NCI-H2196 (cell line): Measurements from ENCODE around the gene TERB1.
A peak's percentile ranks its signal among the peaks of the same experiment; 100 is the strongest.

ENCODE experiments used
- DNase-seq: peaks from one replicate; lab custom pipeline; 2025; ENCODE audit not compliant: unreplicated experiment; lab: John Stamatoyannopoulos, UW

Gene TERB1

DNA sequence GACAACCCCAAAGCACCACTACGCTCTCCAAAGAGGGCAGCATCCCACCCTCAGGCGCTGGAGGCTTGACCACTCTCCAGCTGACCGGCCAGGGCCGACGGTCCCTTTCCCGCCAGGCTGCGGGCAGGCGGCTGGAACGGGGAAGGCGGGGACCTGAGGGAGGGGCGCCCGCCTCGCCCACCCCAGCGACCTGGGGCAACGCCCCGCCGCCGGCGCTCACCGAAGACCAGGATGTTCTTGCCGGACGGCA is 50.4 kb downstream of the TERB1 start:
- DNase-seq: no peak

DNA sequence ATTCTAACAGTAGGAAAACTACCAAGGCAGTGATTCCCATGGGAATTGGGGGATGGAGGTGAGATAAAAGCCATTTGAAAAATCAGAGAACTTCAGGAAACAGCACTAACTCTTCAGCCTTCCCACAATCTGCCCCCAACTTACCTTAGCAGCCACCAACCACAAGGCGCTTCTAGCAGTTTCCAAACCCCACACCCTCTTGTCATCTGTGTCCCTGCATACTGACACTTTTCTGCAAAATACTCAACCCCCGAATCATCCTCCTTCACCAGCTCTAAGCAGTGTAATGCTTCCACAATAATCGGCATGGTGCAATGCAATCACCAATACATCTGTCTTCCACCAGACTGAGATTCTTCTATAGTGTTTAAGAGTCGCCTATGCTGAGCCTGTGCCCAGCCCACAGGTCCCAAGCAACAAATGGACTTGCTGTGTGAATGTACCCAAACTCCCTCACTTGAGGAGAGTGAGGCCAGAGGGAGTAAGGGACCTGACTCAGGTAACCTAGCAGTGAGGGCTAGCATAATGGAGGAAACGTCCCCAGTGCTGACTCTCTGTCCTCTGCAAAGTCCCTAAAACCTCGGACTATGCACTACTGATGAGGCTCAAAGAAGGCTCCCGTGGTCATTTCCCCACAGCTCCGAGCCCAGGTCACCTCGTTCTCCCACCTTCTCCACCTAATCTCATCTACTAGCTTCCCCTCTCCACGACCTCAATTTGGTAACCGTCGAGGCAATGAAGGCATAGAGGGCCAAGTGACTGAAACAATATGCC is 50.9 kb downstream of the TERB1 start:
- DNase-seq: no peak

DNA sequence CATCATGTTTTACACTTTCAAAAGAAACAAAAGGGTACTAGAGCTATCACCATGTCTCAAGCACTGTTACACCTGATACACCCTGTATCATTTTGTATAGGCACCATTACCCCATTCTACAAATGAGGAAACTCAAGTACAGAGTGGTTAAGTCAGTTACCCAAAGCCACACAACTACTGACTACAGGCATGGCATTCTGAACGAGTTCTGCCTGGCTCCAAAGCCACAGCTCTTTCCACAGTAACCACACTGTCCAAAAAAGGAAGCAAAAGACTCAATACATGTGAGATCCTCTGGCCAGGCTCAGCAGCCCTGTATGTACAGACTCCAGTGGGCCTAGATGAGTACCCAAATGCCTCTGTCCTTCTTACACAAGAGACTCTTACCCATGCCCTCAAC is 54.7 kb downstream of the TERB1 start:
- DNase-seq: no peak

DNA sequence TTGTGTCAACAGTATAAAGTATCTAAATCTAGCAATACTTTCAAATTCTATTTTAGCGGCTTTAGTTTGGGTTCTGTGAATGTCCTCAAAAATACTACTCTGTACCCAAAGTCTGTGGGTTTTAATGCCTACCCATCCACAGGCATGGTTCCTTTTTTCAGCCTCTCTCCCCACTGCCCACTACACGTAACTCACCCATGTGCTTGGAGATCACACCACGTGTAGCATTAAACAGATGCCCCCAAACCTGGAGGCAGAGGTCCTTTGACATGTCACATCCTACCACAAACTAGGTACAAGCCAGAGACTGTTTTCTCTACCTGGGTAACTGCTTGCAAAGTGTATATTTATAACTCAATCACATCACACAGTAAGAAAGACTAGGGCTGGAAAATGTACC is 55.3 kb downstream of the TERB1 start:
- DNase-seq: no peak

DNA sequence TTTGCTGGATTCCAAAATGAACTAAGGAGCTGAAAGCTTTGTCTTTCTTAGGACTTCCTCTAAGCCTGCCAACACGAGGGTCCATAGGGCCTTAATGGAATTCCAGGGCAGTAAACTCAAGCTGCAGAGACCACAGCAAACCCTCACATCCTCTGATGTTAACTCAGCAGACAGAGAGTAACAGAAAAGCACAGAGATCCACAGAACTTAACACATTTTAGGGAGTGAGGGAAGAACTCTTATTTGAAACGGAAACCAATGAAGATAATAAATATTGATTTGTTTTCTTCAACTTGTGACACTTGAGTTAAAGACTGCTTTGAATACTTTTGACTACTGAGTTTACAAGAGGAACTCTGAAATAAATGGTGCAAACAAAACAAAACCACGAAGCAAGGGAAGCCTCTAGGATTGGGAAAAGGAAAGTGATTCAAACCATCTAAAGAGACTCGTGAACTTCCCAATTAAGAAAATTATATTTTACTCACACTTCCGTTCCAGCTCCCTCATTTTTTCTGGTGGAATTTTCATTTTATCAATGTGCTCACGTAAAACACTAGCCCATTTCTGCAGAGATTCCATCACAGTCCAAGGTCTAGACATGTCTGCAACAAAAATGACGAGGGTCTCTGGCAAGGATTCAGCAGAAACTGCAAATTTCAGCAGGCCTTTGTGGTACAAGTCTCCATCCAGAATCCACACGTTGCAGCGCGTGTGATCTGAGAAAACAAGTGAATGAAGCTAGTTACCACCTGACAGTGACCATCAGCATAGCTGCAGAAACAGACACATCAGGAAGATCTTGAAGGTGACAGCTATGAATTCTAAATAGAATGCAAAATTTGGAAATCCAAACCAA is 59.2 kb downstream of the TERB1 start:
- no peak for DNase-seq

DNA sequence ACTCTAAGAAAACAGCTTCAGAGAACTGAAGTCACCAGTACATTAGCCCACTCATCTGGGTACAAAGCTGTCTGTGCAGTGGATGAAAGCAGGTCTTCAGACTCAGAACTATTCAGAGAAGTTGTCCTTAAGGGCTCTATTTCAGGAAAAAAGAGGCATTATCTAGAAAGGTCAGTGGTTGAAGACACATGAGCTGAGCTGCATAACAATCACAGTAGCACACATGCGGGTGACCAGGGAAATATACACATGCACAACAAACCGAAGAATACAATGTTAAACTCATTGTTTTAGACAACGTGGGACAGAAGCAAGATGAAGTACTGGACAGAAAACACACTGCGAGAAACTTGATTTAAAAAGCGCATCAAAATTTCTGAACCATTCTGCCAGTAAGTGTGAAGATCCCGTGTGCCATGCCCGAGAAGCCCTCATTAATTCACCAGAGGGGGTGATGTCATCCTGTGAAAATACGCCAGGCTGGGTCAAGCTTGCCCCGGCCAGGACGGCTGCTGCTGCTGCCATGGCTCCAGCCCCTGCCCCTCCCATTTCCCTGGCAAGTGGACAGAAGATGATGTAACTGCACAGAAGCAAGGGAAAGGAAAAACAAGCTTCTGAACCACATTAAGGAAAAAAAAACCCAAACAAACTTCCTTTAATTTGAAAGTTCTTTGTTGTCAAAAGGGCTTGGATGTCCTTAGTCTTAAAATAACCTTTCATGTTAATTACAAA is 60.0 kb downstream of the TERB1 start:
- DNase-seq: peak; percentile 68

DNA sequence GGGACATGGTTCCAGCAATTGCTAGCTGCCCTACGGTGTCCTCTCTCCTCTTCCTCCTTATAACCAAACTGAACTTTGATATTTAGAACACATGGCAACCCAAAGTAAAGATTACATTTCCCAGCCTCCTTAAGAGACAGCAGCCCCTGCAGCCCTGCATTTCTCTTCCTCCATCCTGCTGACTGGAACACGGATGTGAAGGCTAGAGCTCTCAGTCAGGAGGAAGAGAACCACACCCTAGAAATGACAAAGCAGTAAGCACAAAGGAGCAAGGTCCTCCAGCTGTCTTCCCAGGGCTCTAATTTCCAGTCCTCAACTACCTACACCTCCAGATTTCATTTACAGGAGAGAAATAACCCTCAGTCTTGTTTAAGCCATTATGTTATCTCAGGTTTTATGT is 60.9 kb downstream of the TERB1 start:
- DNase-seq: no peak

DNA sequence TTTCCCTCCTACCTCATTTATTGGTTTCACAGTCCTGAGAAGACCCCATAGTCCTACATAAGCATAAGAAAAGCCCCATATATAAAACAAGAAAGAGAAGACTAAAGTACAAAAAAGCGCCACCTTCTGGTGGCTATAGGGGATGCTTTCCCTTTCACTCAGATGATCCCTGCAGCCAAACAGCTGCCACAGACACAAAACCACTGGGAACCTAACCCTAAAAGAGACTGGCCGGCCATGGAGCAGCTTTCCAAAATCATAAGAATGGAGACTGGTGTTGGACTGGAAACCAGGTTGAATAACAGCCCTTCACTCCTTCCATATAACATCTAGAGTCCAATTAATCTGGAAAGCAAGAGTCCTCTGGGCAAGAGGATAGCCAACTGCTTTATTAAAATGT is 61.4 kb downstream of the TERB1 start:
- peak; percentile 27 for DNase-seq

DNA sequence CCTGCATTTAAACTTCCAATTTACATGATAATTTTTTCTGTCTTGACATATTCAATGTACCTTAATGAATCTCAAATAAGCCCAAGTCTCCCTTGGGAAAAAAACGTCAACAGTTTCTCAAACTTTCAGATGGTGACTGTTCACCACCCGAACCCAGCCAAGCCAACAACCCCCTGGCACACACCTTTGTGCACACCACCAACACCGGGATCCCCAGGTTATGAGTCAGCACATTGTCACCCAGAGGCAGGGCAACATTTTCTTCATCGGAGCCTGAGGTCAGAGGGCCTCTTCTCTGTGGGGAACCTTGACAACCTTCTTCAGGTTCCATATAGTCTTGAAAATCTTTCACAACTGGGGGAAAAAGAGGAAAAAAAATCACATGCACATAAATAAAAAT is 65.5 kb downstream of the TERB1 start:
- DNase-seq: no peak

DNA sequence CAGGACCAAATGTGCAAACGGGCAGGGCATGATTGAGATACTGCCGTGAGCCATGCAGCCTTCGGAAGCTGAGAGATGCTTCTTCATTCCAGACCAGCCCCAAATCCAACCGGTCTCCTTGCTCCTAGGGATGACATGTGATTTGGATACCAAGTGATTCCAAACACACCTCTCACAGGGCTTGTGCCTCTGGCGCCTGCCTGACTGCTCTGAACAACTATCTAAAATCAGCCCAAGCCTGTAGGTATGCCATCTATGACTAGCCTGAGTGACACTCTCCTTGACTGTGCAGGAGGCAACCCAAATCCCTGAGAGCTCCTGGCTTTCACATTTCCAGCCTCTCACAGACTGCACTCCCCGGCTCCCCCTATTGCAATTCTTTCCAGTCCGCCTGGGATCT is 70.3 kb downstream of the TERB1 start:
- no peak for DNase-seq

DNA sequence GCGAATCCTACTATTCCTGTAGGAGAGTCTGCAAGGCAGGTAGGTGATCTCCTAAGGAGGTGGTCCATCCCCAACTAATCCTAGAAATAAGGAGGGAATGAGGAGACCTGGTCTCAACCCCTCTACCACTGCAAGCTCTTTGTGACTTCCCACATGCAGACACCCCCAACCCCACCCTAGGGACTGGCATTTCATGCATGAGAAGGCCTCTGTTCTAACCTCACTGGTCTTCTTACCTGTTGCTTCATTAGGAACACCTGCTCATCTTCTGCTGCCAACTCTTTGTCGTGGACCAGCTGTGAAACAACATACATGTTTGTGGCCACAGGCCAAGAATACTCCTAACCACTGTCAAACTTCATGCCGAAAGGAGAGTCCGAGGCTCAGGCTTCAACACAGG is 72.6 kb downstream of the TERB1 start:
- peak; percentile 43 for DNase-seq

DNA sequence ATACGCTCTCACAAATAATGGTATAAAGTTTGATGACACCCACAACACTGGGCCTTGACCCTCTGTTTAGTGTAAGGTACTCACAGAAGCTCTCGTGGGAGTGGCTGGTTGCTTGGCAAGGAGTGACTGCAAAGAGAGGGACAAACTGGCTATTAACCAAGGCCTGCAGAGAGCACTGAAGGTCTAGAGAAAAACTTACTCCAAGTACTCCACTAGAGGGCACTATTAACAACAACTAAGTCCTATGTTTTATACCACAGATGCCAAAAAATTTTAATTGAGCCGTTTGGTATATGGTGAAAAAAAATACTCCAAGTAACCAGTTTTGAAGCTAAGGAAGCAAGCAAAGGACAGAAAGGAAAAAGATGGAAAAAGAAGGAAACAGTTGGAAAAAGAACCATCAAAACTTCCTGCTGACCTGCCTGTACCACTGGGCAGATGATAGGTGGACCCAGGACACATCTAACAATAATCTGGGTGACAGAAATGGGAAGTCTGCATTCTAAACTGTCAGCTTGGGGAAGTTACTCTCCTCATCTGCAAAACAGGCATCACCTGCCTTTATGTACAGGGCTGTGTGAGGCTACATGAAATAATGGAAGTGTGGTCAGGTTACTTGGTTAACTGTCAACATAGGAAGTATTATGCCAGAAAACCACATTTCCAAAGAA is 73.1 kb downstream of the TERB1 start:
- peak; percentile 51 for DNase-seq

DNA sequence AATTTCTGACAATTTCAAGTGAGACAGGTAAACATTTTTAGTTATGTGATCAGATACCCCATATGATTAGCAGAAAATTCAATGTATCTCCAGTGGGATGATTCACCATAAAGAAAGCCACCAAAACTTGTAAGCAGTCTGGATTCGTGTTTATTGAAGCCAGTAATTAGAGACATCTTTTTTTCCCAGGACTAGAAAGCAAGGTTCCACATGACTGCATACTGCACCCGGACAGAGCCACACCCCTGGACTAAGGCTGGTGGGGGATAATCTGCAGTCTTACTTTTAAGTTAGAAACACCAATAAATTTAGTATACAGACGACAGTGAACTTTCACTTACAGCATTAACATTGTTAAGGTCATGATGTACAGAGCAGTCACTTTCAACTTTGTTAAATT is 80.6 kb downstream of the TERB1 start:
- no peak for DNase-seq

DNA sequence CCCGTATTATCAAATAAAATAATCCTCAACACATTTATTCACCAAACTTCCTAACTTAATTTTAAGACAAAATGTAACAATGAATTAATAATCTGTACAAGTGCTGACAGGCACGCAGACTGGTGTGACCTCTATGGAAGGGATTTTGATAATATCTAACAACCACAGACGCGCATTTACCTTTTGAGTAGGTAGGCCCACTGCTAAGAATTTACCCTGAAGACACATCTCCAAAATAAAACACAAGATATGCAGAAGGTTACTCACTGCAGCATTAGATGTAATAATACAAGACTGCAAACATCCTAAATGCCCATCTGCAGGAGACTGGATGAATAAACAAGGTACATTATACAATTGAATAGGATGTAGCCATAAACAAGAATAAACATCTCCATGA is 82.1 kb downstream of the TERB1 start:
- no peak for DNase-seq

DNA sequence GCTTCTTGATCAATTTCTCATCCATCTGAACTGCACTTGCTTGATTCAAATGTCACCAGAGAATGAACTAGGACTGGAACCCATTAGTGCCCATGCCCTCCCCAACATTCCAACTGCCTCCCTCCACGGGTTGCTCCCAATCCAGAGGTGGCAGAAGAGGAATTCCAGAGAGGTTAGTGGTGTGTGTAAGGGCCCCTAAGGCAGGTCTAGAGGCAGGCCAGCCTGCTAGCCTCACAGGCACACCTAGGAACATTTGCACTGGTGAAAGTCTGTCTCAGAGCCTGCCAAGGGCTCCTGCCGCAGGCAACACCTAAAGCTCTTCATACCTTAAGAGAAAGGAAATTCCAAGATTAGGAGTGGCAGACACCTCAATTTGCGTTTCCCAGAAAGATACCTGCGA is 83.6 kb downstream of the TERB1 start:
- DNase-seq: no peak

DNA sequence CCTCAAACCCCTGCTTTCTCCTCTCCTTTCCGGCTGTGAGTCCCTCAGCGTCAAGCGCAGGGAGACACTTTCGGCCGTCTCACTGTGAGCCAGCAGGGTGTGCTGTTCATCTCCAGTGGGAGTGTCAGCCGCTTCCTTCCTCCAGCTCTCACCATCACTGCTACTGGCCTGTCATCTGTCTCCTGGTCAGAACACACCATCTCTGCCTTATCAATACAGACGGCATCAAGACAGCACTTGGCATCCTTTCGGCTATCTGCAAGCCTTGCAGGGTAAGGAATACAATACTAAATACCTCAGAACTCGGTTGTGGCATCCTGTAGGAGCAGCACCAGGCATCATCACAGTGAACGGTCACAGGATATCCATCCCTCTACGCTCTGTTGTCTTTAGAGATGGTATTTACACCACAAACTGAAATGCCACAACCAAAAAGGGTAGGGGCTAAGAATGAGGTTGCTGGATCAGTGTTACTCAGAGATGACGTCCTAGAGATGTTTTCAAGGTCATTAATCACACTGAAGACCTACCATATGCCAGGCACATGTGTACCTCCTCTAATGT is 84.2 kb downstream of the TERB1 start:
- DNase-seq: peak; percentile 1

DNA sequence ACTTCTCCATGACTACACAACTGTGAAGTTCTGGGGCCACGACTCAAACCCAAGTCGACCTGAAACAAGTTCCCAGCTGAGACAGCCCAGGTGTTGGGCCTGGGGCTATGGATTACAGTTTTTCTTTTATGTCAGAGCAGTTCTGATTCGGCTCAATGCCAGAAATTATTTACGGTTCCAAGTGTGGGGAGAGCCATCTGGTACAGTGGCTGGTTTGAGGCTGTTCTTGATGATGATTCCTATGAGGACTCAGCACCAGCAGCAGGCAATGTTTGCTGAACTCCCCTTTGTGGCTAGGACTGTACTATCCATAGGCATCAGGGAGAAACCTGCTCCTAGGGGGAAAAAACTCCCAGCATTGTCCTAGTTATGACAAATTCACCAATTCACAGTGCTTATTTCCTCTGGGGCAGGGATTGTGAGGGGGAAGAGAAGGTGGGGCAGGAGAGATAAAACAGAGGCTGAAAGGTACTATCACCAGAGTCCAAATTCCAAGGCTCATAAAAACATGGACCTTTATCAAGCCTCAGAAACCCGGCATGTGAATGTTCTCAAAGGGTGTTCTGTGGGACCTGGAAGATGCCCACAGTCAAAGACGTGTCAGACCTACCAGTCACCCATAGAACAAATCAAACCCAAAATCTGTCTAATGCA is 86.6 kb downstream of the TERB1 start:
- no peak for DNase-seq

DNA sequence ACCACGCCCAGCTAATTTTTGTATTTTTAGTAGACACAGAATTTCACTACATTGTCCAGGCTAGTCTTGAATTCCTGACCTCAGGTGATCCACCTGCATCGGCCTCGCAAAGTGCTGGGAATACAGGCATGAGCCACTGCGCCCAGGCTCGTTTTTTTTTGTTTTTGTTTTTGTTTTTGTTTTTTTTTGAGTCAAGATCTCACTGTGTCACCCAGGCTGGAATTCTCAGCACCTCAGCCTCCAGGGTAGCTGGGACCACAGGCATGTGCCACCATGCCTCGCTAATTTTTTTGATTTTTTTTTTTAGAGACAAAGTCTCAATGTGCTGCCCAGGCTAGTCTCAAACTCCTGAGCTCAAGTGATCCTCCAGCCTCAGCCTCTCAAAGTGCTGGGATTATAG is 87.3 kb downstream of the TERB1 start:
- DNase-seq: no peak

DNA sequence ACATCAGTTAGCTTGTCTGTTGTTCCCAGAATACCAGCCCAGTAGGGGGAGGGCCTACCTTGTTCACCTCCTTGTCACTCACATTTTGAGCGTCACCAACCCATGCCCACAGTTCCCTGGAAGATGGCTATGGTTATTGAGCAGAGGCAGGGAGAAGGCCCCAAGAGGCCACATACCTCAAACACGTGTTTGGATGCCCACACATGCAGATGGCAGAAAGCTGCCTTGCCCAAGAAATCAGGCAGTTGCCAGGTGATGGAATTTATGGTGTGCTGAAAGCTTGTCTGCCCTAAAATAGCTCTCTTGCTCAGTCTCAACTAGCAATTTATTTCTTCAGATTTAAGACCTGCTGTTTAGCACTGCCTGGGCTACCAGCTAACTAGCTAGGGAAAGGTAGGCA is 88.3 kb downstream of the TERB1 start:
- no peak for DNase-seq

DNA sequence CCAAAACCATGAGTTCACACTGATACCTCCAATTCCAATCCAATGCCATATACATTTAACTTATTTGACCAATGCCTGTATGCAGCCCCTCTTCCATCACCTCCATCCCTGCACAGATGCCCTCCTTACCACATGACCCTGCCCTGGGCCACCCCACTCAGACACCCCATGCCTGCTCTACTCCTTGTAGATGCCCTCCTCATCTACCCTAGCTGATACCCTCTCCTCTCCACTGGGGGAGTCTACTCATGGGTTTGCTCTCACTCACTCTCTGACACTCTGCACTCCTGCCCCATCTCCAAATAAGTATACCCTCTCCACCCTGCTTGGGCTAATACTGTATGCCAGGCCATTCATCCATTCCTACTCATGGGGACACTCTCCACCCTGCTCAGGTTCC is 88.9 kb downstream of the TERB1 start:
- DNase-seq: no peak

DNA sequence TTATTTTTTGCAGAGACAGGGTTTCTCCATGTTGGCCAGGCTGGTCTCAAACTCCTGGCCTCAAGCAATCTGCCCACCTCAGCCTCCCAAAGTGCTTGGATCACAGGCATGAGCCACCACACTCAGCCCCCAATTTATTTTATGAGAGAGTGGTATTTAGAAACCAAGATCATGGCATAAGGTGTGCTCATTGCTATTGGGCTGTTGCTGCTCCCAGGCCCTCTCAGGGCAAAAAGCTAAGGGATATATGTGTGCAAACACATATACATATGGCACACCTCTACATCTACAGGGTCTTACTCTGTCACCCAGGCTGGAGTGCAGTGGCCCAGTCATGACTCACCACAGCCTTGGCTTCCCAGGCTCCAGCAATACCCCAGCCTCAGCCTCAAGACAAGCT is 89.8 kb downstream of the TERB1 start:
- DNase-seq: no peak
